MM.1S (cell line): ENCODE measurements around the gene KCTD10.

Experiments
- EZH2phosphoT487 ChIP-seq: fragments of 300-600 bp; sonication (generic); IDR thresholded peaks from 2 replicates; pipeline ENCODE4 v1.6.1; 2018; ENCODE audit warnings: antibody characterized with exemption, low read length
- TF ChIP-seq, protein P1 (sequence below): fragments of 300-600 bp; sonication (generic); IDR thresholded peaks from 2 replicates; pipeline ENCODE4 v1.5.1; 2016; ENCODE audit warnings: antibody characterized with exemption, low read length, mixed read lengths

DNA sequence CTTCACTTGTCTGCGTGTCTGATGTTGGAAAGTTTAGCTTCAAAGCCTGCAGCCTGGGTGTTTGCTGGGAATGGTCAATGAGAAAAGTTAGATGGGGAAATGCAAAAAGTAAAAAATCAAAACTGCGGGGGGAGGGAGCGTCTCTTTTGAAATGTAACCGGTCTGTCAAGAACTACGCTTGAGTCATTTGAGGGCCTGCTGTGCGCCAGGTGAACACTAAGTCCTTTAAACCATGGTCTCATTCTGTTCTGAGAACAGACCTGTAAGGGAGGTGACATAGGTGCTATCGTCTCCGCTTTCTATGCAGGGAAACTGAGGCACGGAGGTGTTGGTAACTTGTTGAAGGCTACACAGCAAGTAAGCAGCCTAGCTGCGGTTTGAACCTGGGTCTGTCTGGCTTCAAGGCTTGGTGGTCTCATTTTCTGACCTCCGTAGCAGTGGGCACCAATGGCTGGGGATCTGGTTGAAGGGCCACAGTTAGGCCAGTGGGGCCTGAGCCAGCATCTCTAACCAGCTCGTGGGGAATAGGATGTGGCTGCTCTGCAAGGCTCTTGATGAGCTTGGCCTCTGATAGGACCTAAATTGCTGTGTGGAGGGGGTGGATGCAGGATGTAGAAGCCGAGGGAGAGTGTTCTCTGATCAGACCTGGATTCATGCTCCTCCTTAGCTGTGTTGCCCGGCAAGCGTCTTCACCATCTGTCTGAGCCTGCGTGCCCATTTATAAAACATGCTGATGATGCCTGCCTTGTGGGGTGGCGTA, 41.5 kb downstream of the KCTD10 start:
- TF ChIP-seq, protein P1, sequence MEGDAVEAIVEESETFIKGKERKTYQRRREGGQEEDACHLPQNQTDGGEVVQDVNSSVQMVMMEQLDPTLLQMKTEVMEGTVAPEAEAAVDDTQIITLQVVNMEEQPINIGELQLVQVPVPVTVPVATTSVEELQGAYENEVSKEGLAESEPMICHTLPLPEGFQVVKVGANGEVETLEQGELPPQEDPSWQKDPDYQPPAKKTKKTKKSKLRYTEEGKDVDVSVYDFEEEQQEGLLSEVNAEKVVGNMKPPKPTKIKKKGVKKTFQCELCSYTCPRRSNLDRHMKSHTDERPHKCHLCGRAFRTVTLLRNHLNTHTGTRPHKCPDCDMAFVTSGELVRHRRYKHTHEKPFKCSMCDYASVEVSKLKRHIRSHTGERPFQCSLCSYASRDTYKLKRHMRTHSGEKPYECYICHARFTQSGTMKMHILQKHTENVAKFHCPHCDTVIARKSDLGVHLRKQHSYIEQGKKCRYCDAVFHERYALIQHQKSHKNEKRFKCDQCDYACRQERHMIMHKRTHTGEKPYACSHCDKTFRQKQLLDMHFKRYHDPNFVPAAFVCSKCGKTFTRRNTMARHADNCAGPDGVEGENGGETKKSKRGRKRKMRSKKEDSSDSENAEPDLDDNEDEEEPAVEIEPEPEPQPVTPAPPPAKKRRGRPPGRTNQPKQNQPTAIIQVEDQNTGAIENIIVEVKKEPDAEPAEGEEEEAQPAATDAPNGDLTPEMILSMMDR, result no peak
- TF ChIP-seq EZH2phosphoT487, result no peak
